SH-SY5Y (cell line): Measurements from ENCODE around the gene MCAT.

Experiments
- GATA2 ChIP-seq: IDR thresholded peaks from 2 replicates; pipeline ENCODE4 v1.6.1; 2011; ENCODE audit warnings: mild to moderate bottlenecking, low read depth, low read length
- GATA3 ChIP-seq: IDR thresholded peaks from 2 replicates; pipeline ENCODE4 v1.6.1; 2011; ENCODE audit warnings: low read depth, mild to moderate bottlenecking, low read length, moderate library complexity

- no peak for TF ChIP-seq GATA3
- no peak for TF ChIP-seq GATA2
Observed at GRCh38 chr22:43157874-43158546, 14.8 kb upstream of the MCAT start.
